Measurements from ENCODE around the gene SLC20A1. TPM values are rescaled to one million over a fixed set of nuclear protein-coding genes. Genes with fewer than 3 reads are reported as not detected.

Gene SLC20A1
- total RNA-seq, 4 donors from 2014 or later = 9.5 to 25.4 (median 20.5) TPM

- Histone ChIP-seq H3K27ac (peak overlapping the region; percentile 92 to 98 (median 94)), H3K4me1 (peaks cover 0 to 51% (median 3%) of the 10 kb centered on the region in 3 donors), H3K36me3 (peaks cover 0 to 28% of the 10 kb centered on the region in 2 donors), H3K4me3 (peak overlapping the region; percentile 66 to 71), H3K27me3 (no peaks in the 10 kb centered on the region), H3K9me3 (no peaks in the 10 kb centered on the region)
- 5 to 9% methylated on average over 4 to 5 of the region's 11 CpGs for WGBS, 2 donors (ENCODE audit: low coverage in 1 of 2)
- TF ChIP-seq EP300 (IDR thresholded peaks at IDR 0.05) = no peak
- no peak for TF ChIP-seq POLR2A (IDR thresholded peaks at IDR 0.05)
- TF ChIP-seq POLR2AphosphoS5 (IDR thresholded peaks at IDR 0.05) = no peak
- no peak for TF ChIP-seq CTCF (IDR thresholded peaks at IDR 0.05)
- ATAC-seq = no peak
These were observed 818 bp upstream of the SLC20A1 start for GRCh38 chr2:112644933-112645309.

- Histone ChIP-seq H3K27me3 (no peaks in the 10 kb centered on the region), H3K4me1 (peaks cover 0 to 51% (median 3%) of the 10 kb centered on the region in 3 donors), H3K4me3 (peak overlapping the region; percentile 66 to 71), H3K9me3 (no peaks in the 10 kb centered on the region), H3K36me3 (peaks cover 0 to 40% of the 10 kb centered on the region in 2 donors), H3K27ac (peak overlapping the region; percentile 92 to 98 (median 94))
- ATAC-seq = peak; percentile 42
- 0% methylated on average over 7 to 8 of the region's 69 CpGs for WGBS, 2 donors (ENCODE audit: low coverage in 1 of 2)
- TF ChIP-seq CTCF (IDR thresholded peaks at IDR 0.05) (peak in 2 of 4 experiments; percentile 26 to 33), POLR2A (IDR thresholded peaks at IDR 0.05) (no peak)
These were observed 472 bp downstream of the SLC20A1 start for GRCh38 chr2:112646102-112646719.

GRCh38 chr2:112646791-112647689, 1.3 kb downstream of the SLC20A1 start:
- Histone ChIP-seq H3K27me3 (no peaks in the 10 kb centered on the region), H3K9me3 (no peaks in the 10 kb centered on the region), H3K4me3 (peak overlapping the region; percentile 66 to 71), H3K4me1 (peaks cover 0 to 51% (median 3%) of the 10 kb centered on the region in 3 donors), H3K36me3 (peaks cover 0 to 48% of the 10 kb centered on the region in 2 donors), H3K27ac (peak overlapping the region in 3 of 4 donors; percentile 93 to 98 (median 95))
- 49 to 51% methylated on average over 18 to 20 of the region's 20 CpGs for WGBS, 2 donors (ENCODE audit: low coverage in 1 of 2)
- TF ChIP-seq POLR2A (IDR thresholded peaks at IDR 0.05) (no peak), POLR2AphosphoS5 (IDR thresholded peaks at IDR 0.05) (no peak), CTCF (IDR thresholded peaks at IDR 0.05) (no peak), EP300 (IDR thresholded peaks at IDR 0.05) (no peak)
- no peak for ATAC-seq

DNA sequence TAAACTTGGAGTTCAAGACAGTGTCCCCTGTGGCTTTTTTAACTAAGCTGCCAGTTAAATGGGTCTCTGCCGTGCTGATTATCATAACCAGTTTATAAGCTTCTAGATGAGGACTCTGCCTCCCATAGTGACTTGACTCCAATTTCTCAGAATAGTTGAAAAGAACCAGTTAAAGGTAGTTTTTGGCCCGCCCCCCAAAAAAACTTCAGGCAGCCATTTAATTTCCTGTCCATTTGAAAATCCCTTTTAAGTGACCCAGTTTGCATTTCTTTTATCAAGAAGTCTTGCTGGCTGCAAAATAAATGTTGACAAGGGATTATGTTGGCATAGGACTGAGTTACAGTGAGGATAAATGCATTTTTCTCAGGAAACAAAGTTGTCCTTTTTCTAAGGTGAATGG, 2.3 kb downstream of the SLC20A1 start:
- H3K4me3 ChIP-seq = no peak overlapping the region
- no peak for ATAC-seq
- no peaks in the 10 kb centered on the region for H3K9me3 ChIP-seq
- no peak overlapping the region for H3K27ac ChIP-seq
- no peak for TF ChIP-seq POLR2A (IDR thresholded peaks at IDR 0.05)
- TF ChIP-seq CTCF (IDR thresholded peaks at IDR 0.05) = no peak
- TF ChIP-seq EP300 (IDR thresholded peaks at IDR 0.05) = no peak
- no peak for TF ChIP-seq POLR2AphosphoS5 (IDR thresholded peaks at IDR 0.05)
- 60 to 79% methylated on average over 2 of the region's 2 CpGs for WGBS, 2 donors (ENCODE audit: low coverage in 1 of 2)
- H3K4me1 ChIP-seq = peaks cover 0 to 51% (median 3%) of the 10 kb centered on the region in 3 donors
- H3K36me3 ChIP-seq = peaks cover 2 to 58% of the 10 kb centered on the region in 2 donors
- no peaks in the 10 kb centered on the region for H3K27me3 ChIP-seq

Measured in gastroesophageal sphincter (tissue), 4 donors.